Testis (tissue), 3 donors: ENCODE measurements around the gene DUSP28. TPM values are rescaled to one million over a fixed set of nuclear protein-coding genes. Genes with fewer than 3 reads are reported as not detected.

Source experiments
- DNase-seq: peaks from one replicate; pipeline ENCODE4 v3.0.0-alpha.2; 2019
- H3K27ac ChIP-seq, 2 donors: fragments of 200-600 bp; sonication (generic); one replicate each; pipeline ENCODE4 v1.5.1; 2019
- H3K27me3 ChIP-seq: fragments of 200-600 bp; sonication (generic); one replicate; pipeline ENCODE4 v1.5.1; 2019
- H3K36me3 ChIP-seq: fragments of 200-600 bp; sonication (generic); one replicate; pipeline ENCODE4 v1.5.1; 2017; ENCODE audit warnings: low read depth; ENCODE audit errors: missing control alignments
- H3K4me1 ChIP-seq: fragments of 200-600 bp; sonication (generic); one replicate; pipeline ENCODE4 v1.5.1; 2019
- H3K4me3 ChIP-seq, 2 donors: fragments of 200-600 bp; sonication (generic); one replicate each; pipeline ENCODE4 v1.5.1; 2017 to 2019
- H3K9me3 ChIP-seq: fragments of 200-600 bp; sonication (generic); one replicate; pipeline ENCODE4 v1.5.1; 2017
- CTCF ChIP-seq, 3 experiments: fragments of 450-650 bp in 2 of 3; fragments of 200-600 bp in 1 of 3; sonication (generic) in 1 of 3; IDR thresholded peaks; one replicate each; pipeline ENCODE4 v1.5.1; 2016 to 2019; ENCODE audit warnings: antibody characterized with exemption in 3 of 3, mild to moderate bottlenecking in 2 of 3, moderate library complexity in 1 of 3
- POLR2A ChIP-seq: fragments of 450-650 bp; IDR thresholded peaks from one replicate; pipeline ENCODE4 v1.6.1; 2017; ENCODE audit warnings: antibody characterized with exemption, mild to moderate bottlenecking, moderate library complexity
- WGBS, 2 donors: methylation state at CpG; one replicate each; pipeline ENCODE4 v1.1.5; 2018; 5-methylcytosine and 5-hydroxymethylcytosine counted together
- intact Hi-C: fragments of 100-400 bp; cut with DNase I; formaldehyde crosslinking; loops from one replicate; pipeline ENCODE4 v1.15.1; 2023; ENCODE audit warnings: low total_unique reads
- polyA plus RNA-seq: library from polyadenylated mRNA; stranded (reverse); fragments of 350-450 nt; fragmentation: Illumina TruSeq; extraction: RNeasy Lipid Tissue Mini Kit (QIAGEN cat#74804); gene quantifications from one replicate; pipeline ENCODE4 v1.2.3, GENCODE V29; 2014; ENCODE audit warnings: low read depth, low replicate concordance; ENCODE audit not compliant: insufficient read depth
- total RNA-seq, 2 donors: library from RNA; depleted of rRNA; stranded (reverse); fragments of >200 nt; gene quantifications; one replicate each; pipeline ENCODE4 v1.2.3, GENCODE V29; 2016

The DUSP28 gene
- total and polyA plus RNA-seq, 3 donors from 2014 or later, result 19.3 to 37.6 (median 24.7) TPM

- no peaks in the 10 kb centered on the region for H3K4me1 ChIP-seq
- H3K36me3 ChIP-seq, result no peaks in the 10 kb centered on the region
- intact Hi-C loops, result no loop called here
- 65 to 78% methylated on average over 3 of the region's 3 CpGs for WGBS, 2 donors
- H3K4me3 ChIP-seq, result no peak overlapping the region
- TF ChIP-seq POLR2A, result no peak
- TF ChIP-seq CTCF (IDR thresholded peaks at IDR 0.05), result no peak
- H3K9me3 ChIP-seq, result no peaks in the 10 kb centered on the region
- no peak overlapping the region for H3K27ac ChIP-seq
- H3K27me3 ChIP-seq, result no peaks in the 10 kb centered on the region
- no peak for DNase-seq
These were observed 32.9 kb upstream of the DUSP28 start for GRCh38 chr2:240527153-240527750.

GRCh38 chr2:240528406-240529040 is 31.6 kb upstream of the DUSP28 start:
- Histone ChIP-seq H3K9me3 (no peaks in the 10 kb centered on the region), H3K27me3 (no peaks in the 10 kb centered on the region), H3K36me3 (no peaks in the 10 kb centered on the region), H3K4me1 (no peaks in the 10 kb centered on the region), H3K27ac (no peak overlapping the region), H3K4me3 (no peak overlapping the region)
- WGBS, 2 donors, result 92 to 97% methylated on average over 3 to 13 of the region's 13 CpGs
- no peak for TF ChIP-seq CTCF (IDR thresholded peaks at IDR 0.05)
- TF ChIP-seq POLR2A, result no peak
- no peak for DNase-seq
- intact Hi-C loops, result no loop called here

- Histone ChIP-seq H3K9me3 (no peaks in the 10 kb centered on the region), H3K27ac (no peak overlapping the region), H3K36me3 (no peaks in the 10 kb centered on the region), H3K4me3 (no peak overlapping the region), H3K4me1 (no peaks in the 10 kb centered on the region), H3K27me3 (no peaks in the 10 kb centered on the region)
- no peak for DNase-seq
- intact Hi-C loops, result no loop called here
- WGBS, 2 donors, result 95 to 97% methylated on average over 16 of the region's 16 CpGs
- TF ChIP-seq CTCF (IDR thresholded peaks at IDR 0.05) (no peak), POLR2A (no peak)
These were observed 30.7 kb upstream of the DUSP28 start for GRCh38 chr2:240529344-240529999.

GRCh38 chr2:240530181-240530580 is 30.0 kb upstream of the DUSP28 start:
- WGBS, 2 donors, result 86 to 90% methylated on average over 7 of the region's 7 CpGs
- DNase-seq, result no peak
- intact Hi-C loops, result no loop called here

More at GRCh38 chr2:240530181-240530580, 30.0 kb upstream of the DUSP28 start:
- H3K27me3 ChIP-seq, result no peaks in the 10 kb centered on the region
- TF ChIP-seq CTCF (IDR thresholded peaks at IDR 0.05) (no peak), POLR2A (no peak)
- no peaks in the 10 kb centered on the region for H3K9me3 ChIP-seq
- no peak overlapping the region for H3K4me3 ChIP-seq
- H3K27ac ChIP-seq, result no peak overlapping the region
- H3K36me3 ChIP-seq, result no peaks in the 10 kb centered on the region
- no peaks in the 10 kb centered on the region for H3K4me1 ChIP-seq
